H1 (cell line): ENCODE measurements around the gene DHRS7B. TPM values are rescaled to one million over a fixed set of nuclear protein-coding genes. Genes with fewer than 3 reads are reported as not detected.

Experiments used
- KDM4A ChIP-seq: IDR thresholded peaks from one replicate; pipeline ENCODE4 v1.7.1; 2012; ENCODE audit warnings: low read depth, mild to moderate bottlenecking, moderate library complexity, low read length, inconsistent platforms; ENCODE audit not compliant: severe bottlenecking
- POLR2AphosphoS5 ChIP-seq: IDR thresholded peaks from 2 replicates; pipeline ENCODE4 v1.6.1; 2011; ENCODE audit warnings: low read depth, low read length
- polyA plus RNA-seq, 7 experiments: library from polyadenylated mRNA; depleted of rRNA in 3 of 7; stranded (reverse) in 5 of 7; unstranded in 2 of 7; fragments of >200 nt in 5 of 7; fragments of 200-250 nt in 2 of 7; gene quantifications; 1 replicate in 5 of 7; 2 replicates in 1 of 7; 4 replicates in 1 of 7; pipeline versions ENCODE4 v1.2.1 to v1.2.3, GENCODE V29; 2011 to 2013; ENCODE audit warnings: missing spikeins in 2 of 7, mixed read lengths in 2 of 7
- total RNA-seq: library from RNA; stranded (reverse); fragmentation: NEBNext Ultra II Directional; extraction: Animal tissue kit (Norgen Biotek cat#: 25700); gene quantifications from 2 replicates; pipeline ENCODE4 v1.2.1, GENCODE V29; 2021
- TF ChIP-seq, protein P1 (sequence below): IDR thresholded peaks from 2 replicates; pipeline ENCODE4 v1.6.1; 2011; ENCODE audit warnings: low read depth, mild to moderate bottlenecking, low read length; ENCODE audit not compliant: insufficient read depth

The DHRS7B gene
- total and polyA plus RNA-seq, 2 of the 8 experiments (the other 6 are each of a cell fraction or from before 2014, with no cell fraction given): 11.0 to 27.9 TPM

DNA sequence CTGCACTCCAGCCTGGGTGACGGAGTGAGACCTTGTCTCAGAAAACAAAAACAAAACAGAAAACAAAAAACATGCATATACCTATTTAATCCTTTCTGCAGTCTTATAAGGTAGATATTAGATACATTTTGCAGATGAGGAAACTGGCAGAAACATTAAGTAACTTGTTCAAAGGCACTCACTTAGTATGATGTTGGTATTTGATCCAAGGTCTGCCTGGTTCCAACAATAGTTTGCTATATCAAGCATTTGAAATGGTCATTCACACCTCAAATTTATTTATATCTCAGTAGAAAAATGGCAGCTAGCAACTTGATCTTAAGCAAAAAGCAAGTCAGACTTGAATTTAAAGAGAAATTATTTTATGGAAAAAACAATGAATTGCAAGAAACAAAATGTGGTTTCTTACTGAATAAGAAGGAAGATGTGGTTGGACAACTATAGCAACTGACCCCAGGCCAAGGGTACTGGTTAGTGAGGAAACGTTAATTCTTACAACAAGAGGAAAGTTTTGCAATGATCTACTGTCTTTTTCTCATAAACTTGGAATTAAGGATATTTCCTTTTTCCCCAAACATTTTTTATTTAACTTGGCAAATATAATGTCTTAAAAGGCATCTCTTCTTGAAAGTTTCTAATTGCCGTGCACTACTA lies 19.7 kb downstream of the DHRS7B start (continued):
- TF ChIP-seq, protein P1, sequence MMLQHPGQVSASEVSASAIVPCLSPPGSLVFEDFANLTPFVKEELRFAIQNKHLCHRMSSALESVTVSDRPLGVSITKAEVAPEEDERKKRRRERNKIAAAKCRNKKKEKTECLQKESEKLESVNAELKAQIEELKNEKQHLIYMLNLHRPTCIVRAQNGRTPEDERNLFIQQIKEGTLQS: no peak
- TF ChIP-seq KDM4A (no peak), POLR2AphosphoS5 (no peak)
